ENCODE data around the gene KCTD18.

The KCTD18 gene

GRCh38 chr2:200453853-200454534 lies 55.9 kb downstream of the KCTD18 start:
- no peak for DNase-seq

- no peak for DNase-seq
Measured at GRCh38 chr2:200453142-200453852, 56.6 kb downstream of the KCTD18 start.

- no peak for DNase-seq
Measured at GRCh38 chr2:200452377-200452776, 57.5 kb downstream of the KCTD18 start.

- DNase-seq, result no peak
Measured at GRCh38 chr2:200451511-200451910, 58.4 kb downstream of the KCTD18 start.

- no peak for DNase-seq
Measured at GRCh38 chr2:200450288-200450687, 59.6 kb downstream of the KCTD18 start.

- DNase-seq, result no peak
Measured at GRCh38 chr2:200449149-200449548, 60.7 kb downstream of the KCTD18 start.

- no peak for DNase-seq
Measured at GRCh38 chr2:200448455-200448854, 61.4 kb downstream of the KCTD18 start.

- no peak for DNase-seq
Measured at GRCh38 chr2:200447139-200447855, 62.6 kb downstream of the KCTD18 start.

GRCh38 chr2:200446612-200447011 lies 63.3 kb downstream of the KCTD18 start:
- DNase-seq, result no peak

GRCh38 chr2:200445284-200445683 lies 64.6 kb downstream of the KCTD18 start:
- DNase-seq, result no peak

- no peak for DNase-seq
Measured at GRCh38 chr2:200444530-200444929, 65.3 kb downstream of the KCTD18 start.

- no peak for DNase-seq
Measured at GRCh38 chr2:200443916-200444315, 66.0 kb downstream of the KCTD18 start.

GRCh38 chr2:200443376-200443775 lies 66.5 kb downstream of the KCTD18 start:
- no peak for DNase-seq

- no peak for DNase-seq
Measured at GRCh38 chr2:200442471-200442870, 67.4 kb downstream of the KCTD18 start.

- DNase-seq, result no peak
Measured at GRCh38 chr2:200439981-200440380, 69.9 kb downstream of the KCTD18 start.
